Prostate gland (tissue), 2 donors: ENCODE measurements around the gene ANKRD49. TPM values are rescaled to one million over a fixed set of nuclear protein-coding genes. Genes with fewer than 3 reads are reported as not detected.

Source experiments
- DNase-seq: peaks from one replicate; pipeline ENCODE4 v3.0.0-alpha.2; 2019; ENCODE audit warnings: low spot score
- H3K27ac ChIP-seq, 2 donors: fragments of 200-600 bp; sonication (generic); 2 replicates each; pipeline ENCODE4 v1.5.1; 2017 to 2019
- H3K27me3 ChIP-seq: fragments of 200-600 bp; sonication (generic); replicated peaks from 2 replicates; pipeline ENCODE4 v1.5.1; 2019; ENCODE audit not compliant: insufficient read depth
- H3K36me3 ChIP-seq, 2 donors: fragments of 200-600 bp; sonication (generic); 1 replicate in 1 of 2; 2 replicates in 1 of 2; pipeline versions ENCODE4 v1.5.1 to v1.8.1; 2017 to 2019
- H3K4me1 ChIP-seq: fragments of 200-600 bp; sonication (generic); replicated peaks from 2 replicates; pipeline ENCODE4 v1.5.1; 2019
- H3K4me3 ChIP-seq, 2 donors: fragments of 200-600 bp; sonication (generic); 2 replicates each; pipeline ENCODE4 v1.5.1; 2017 to 2019
- H3K9me3 ChIP-seq: fragments of 200-600 bp; sonication (generic); 2 replicates; pipeline ENCODE4 v1.5.1; 2017
- POLR2A ChIP-seq: fragments of 450-650 bp; IDR thresholded peaks from one replicate; pipeline ENCODE4 v1.6.1; 2016; ENCODE audit warnings: antibody characterized with exemption, mild to moderate bottlenecking
- POLR2AphosphoS5 ChIP-seq: sonication (generic); formaldehyde crosslinking; IDR thresholded peaks from one replicate; pipeline ENCODE4 v1.6.1; 2017; ENCODE audit warnings: antibody characterized with exemption
- WGBS: methylation state at CpG from one replicate; pipeline ENCODE4 v1.1.5; 2018; 5-methylcytosine and 5-hydroxymethylcytosine counted together
- intact Hi-C: fragments of 100-400 bp; cut with DNase I; formaldehyde crosslinking; loops from one replicate; pipeline ENCODE4 v1.14.2; 2022
- total RNA-seq, 2 donors: library from RNA; depleted of rRNA; stranded (reverse); fragments of >200 nt; gene quantifications; one replicate each; pipeline ENCODE4 v1.1.0, GENCODE V29; 2016
- TF ChIP-seq, protein P1 (sequence below), 4 experiments: fragments of 200-600 bp in 2 of 4; fragments of 450-650 bp in 2 of 4; sonication (generic) in 2 of 4; IDR thresholded peaks; 1 replicate in 3 of 4; 2 replicates in 1 of 4; pipeline ENCODE4 v1.5.1; 2016 to 2019; ENCODE audit warnings: antibody characterized with exemption in 4 of 4, mild to moderate bottlenecking in 2 of 4, moderate library complexity in 2 of 4

ANKRD49 gene
- total RNA-seq, 2 donors from 2014 or later, result 11.6 to 15.6 TPM

- Histone ChIP-seq H3K27ac (no peak overlapping the region), H3K36me3 (no peaks in the 10 kb centered on the region), H3K4me1 (no peaks in the 10 kb centered on the region), H3K9me3 (no peaks in the 10 kb centered on the region), H3K4me3 (no peak overlapping the region), H3K27me3 (no peaks in the 10 kb centered on the region)
- TF ChIP-seq POLR2AphosphoS5 (peak; percentile 21), POLR2A (no peak)
- DNase-seq, result no peak
- 58% methylated on average over 2 of the region's 2 CpGs for WGBS
- intact Hi-C loops, result no loop called here
Measured at GRCh38 chr11:94449437-94449836, 44.3 kb upstream of the ANKRD49 start.

DNA sequence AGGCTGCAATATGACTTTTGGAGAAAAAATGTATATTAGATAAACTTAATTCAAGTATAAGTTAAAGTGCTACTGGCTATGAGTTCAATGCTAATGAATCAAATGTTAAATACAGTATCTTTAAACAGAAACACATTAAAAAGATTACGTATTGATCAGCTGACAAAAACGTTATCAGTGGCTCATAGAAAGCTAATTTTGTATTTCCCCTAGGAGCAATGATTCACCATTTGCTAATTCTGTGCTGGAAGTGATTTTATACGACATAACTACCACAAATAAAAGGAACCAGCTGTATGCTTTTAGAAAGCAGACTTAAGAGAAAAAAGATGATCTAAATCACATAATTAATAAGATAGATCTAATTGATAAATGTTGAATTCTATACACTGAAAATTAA is 43.7 kb upstream of the ANKRD49 start:
- intact Hi-C loops, result no loop called here
- TF ChIP-seq POLR2AphosphoS5 (no peak), POLR2A (no peak)
- TF ChIP-seq, protein P1, sequence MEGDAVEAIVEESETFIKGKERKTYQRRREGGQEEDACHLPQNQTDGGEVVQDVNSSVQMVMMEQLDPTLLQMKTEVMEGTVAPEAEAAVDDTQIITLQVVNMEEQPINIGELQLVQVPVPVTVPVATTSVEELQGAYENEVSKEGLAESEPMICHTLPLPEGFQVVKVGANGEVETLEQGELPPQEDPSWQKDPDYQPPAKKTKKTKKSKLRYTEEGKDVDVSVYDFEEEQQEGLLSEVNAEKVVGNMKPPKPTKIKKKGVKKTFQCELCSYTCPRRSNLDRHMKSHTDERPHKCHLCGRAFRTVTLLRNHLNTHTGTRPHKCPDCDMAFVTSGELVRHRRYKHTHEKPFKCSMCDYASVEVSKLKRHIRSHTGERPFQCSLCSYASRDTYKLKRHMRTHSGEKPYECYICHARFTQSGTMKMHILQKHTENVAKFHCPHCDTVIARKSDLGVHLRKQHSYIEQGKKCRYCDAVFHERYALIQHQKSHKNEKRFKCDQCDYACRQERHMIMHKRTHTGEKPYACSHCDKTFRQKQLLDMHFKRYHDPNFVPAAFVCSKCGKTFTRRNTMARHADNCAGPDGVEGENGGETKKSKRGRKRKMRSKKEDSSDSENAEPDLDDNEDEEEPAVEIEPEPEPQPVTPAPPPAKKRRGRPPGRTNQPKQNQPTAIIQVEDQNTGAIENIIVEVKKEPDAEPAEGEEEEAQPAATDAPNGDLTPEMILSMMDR (IDR thresholded peaks at IDR 0.05), result no peak
- H3K36me3 ChIP-seq, result no peaks in the 10 kb centered on the region
- H3K27me3 ChIP-seq, result no peaks in the 10 kb centered on the region
- no peaks in the 10 kb centered on the region for H3K9me3 ChIP-seq
- no peaks in the 10 kb centered on the region for H3K4me1 ChIP-seq
- no peak overlapping the region for H3K4me3 ChIP-seq
- DNase-seq, result no peak
- 77% methylated on average over 3 of the region's 3 CpGs for WGBS
- no peak overlapping the region for H3K27ac ChIP-seq

- Histone ChIP-seq H3K36me3 (no peaks in the 10 kb centered on the region), H3K27ac (no peak overlapping the region), H3K4me1 (no peaks in the 10 kb centered on the region), H3K9me3 (no peaks in the 10 kb centered on the region), H3K4me3 (no peak overlapping the region), H3K27me3 (no peaks in the 10 kb centered on the region)
- no peak for TF ChIP-seq POLR2AphosphoS5
- no peak for TF ChIP-seq POLR2A
- TF ChIP-seq, protein P1 (IDR thresholded peaks at IDR 0.05), result no peak
- no peak for DNase-seq
- intact Hi-C loops, result no loop called here
- WGBS, result 97% methylated on average over 2 of the region's 2 CpGs
Measured at GRCh38 chr11:94452988-94453387, 40.8 kb upstream of the ANKRD49 start.

DNA sequence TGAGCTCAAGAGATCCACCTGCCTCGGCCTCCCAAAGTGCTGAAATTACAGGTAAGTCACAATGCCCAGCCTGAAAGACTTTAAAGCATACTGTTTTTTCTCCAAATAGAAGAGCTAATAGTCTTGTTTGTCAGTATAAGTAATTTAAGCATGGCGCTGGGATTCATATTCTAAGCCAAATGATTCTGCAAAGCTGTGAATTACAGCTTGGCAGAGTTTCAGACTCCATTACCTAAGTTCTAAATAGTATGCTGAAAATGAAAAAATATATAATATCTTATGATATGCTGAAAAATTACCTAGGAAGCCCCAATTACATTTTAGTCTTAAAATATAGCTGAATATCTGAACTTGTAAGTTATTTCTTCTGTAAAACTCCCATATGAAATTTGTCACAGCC is 39.5 kb upstream of the ANKRD49 start:
- Histone ChIP-seq H3K4me3 (no peak overlapping the region), H3K4me1 (no peaks in the 10 kb centered on the region), H3K9me3 (no peaks in the 10 kb centered on the region), H3K27me3 (no peaks in the 10 kb centered on the region), H3K27ac (no peak overlapping the region), H3K36me3 (no peaks in the 10 kb centered on the region)
- TF ChIP-seq, protein P1 (IDR thresholded peaks at IDR 0.05), result no peak
- TF ChIP-seq POLR2AphosphoS5 (no peak), POLR2A (no peak)
- no peak for DNase-seq
- 98% methylated on average over 2 of the region's 2 CpGs for WGBS
- intact Hi-C loops, result no loop called here

DNA sequence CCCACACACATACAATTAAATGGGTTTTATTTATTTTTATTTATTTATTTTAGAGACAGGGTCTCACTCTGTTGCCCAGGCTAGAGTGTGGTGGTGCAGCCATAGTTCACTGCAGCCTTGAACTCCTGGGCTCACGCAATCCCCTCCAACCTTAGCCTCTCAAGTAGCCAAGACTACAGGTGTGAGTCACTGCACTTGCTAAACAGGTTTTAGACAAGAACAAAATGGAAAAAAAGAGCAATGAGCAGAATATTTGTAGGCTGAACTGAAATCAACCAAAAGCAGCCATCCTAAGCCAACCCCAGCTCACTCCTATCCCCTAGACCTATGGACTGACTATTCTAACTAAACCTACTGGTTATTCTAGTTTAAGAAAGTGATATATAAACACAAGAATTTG is 37.9 kb upstream of the ANKRD49 start:
- H3K9me3 ChIP-seq, result no peaks in the 10 kb centered on the region
- TF ChIP-seq, protein P1 (IDR thresholded peaks at IDR 0.05), result no peak
- no peak for TF ChIP-seq POLR2A
- TF ChIP-seq POLR2AphosphoS5, result no peak
- no peaks in the 10 kb centered on the region for H3K27me3 ChIP-seq
- H3K36me3 ChIP-seq, result no peaks in the 10 kb centered on the region
- H3K27ac ChIP-seq, result no peak overlapping the region
- intact Hi-C loops, result no loop called here
- H3K4me1 ChIP-seq, result no peaks in the 10 kb centered on the region
- WGBS, result 92% methylated on average over 1 of the region's 1 CpG
- no peak overlapping the region for H3K4me3 ChIP-seq
- no peak for DNase-seq
